ENCODE measurements around the gene VPREB3. TPM values are rescaled to one million over a fixed set of nuclear protein-coding genes. Genes with fewer than 3 reads are reported as not detected.

Gene VPREB3
- total and polyA plus RNA-seq, 2 of the 8 experiments (the other 6 are each of a cell fraction or from before 2014, with no cell fraction given): 0.52 to 4.6 TPM

DNA sequence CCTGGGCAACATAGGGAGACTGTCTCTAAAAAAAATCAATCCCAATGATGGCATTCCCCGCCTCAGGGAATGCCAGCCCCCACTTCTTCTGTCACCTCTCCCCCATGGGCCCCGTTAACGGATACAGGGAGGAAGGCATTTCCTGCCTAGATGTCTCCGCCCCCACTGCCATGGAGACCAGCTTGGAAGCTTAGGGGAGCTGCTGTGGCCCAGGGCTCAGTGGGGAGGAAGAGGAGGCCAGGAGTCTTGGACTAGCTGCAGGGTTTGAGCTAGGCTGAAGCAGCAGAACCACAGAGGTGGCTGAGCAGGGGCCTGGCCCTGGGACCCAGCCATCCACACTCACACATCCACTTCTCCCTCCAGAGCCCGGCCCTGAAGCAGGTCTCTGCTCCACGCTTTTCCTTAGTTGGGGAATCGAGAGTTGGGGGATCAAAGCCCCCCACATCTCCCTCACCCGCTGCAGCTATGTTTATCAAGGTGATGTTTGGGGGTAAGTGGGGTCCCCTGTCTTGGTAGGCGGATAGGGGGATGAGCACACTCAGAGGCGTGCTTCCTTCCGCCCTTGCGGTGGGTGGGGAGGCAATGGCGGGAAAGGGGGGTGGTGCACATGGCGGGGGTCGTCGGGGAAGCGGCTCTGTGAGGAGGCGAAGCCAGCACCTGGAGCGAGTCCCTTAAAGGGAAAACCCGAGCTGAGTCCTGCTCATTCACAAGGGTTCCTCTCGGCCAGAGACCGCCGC, 8.8 kb upstream of the VPREB3 start, which contains the start of gene C22orf15:
TSS of gene C22orf15 (plus strand) at position 149 of the 737 bp plus-strand sequence. CDS start at position 466, 317 bp downstream.
- Histone ChIP-seq H3K4me3 (ENCODE audit: extremely low read depth in 1 of 4, insufficient read depth in 2 of 4, low read depth in 3 of 4, low read length in 4 of 4) (peak within 1 kb of the TSS in 2 of 4 experiments; percentile 11 to 48; a peak in 3 of 8 replicates), H3K4ac (replicated peaks; ENCODE audit: insufficient read length, low read depth, low read length) (peak within 1 kb of the TSS; percentile 72), H3K36me3 (ENCODE audit: control insufficient read depth in 2 of 4, insufficient read depth in 4 of 4, low read length in 3 of 4) (no peaks in the 10 kb centered on the region), H2BK20ac (ENCODE audit: low read length) (0 out of 2 replicates have a peak within 1 kb of the TSS, but pooled peaks have one; percentile 55), H2AFZ (ENCODE audit: low read length) (no peak within 1 kb of the TSS), H3K27ac (ENCODE audit: low read depth, low read length) (no peak within 1 kb of the TSS), H2BK15ac (ENCODE audit: low read length) (peak within 1 kb of the TSS; percentile 72; the same call in 1 of the 2 replicates), H3K56ac (replicated peaks; ENCODE audit: insufficient read length, low read depth, low read length) (no peak within 1 kb of the TSS), H4K20me1 (replicated peaks in 1 of 2; ENCODE audit: control insufficient read depth in 1 of 2, insufficient read depth in 2 of 2, low read length in 2 of 2) (peaks cover 0 to 14% of the 10 kb centered on the region in 2 experiments), H3K23me2 (ENCODE audit: low read depth, low read length) (peaks cover 9% of the 10 kb centered on the region), H3K14ac (ENCODE audit: insufficient read length) (no peak within 1 kb of the TSS), H3K9ac (replicated peaks in 1 of 4; ENCODE audit: extremely low read depth in 1 of 4, low read depth in 3 of 4, low read length in 3 of 4) (no peak within 1 kb of the TSS), H3K9me3 (ENCODE audit: insufficient read depth in 2 of 2, low read depth in 1 of 2, low read length in 1 of 2) (no peaks in the 10 kb centered on the region), H2BK12ac (ENCODE audit: low read depth, low read length) (peak within 1 kb of the TSS; percentile 75), H3K23ac (ENCODE audit: insufficient read length) (no peak within 1 kb of the TSS), H3K79me2 (ENCODE audit: control insufficient read depth in 1 of 2, insufficient read depth in 2 of 2, low read length in 2 of 2) (no peaks in the 10 kb centered on the region), H3K27me3 (replicated peaks in 1 of 4; ENCODE audit: control insufficient read depth in 3 of 4, extremely low read depth in 1 of 4, insufficient read depth in 3 of 4, low read length in 3 of 4) (peaks cover 0 to 3% (median 1%) of the 10 kb centered on the region in 4 experiments; a peak in 3 of 7 replicates), H4K5ac (ENCODE audit: insufficient read length, low read depth, low read length) (peak within 1 kb of the TSS; percentile 62), H2BK120ac (replicated peaks; ENCODE audit: low read depth, low read length) (peak within 1 kb of the TSS; percentile 94), H4K91ac (replicated peaks; ENCODE audit: insufficient read length, low read length) (peak within 1 kb of the TSS; percentile 90), H3K79me1 (ENCODE audit: low read depth, low read length) (no peaks in the 10 kb centered on the region), H3K18ac (ENCODE audit: extremely low read depth, low read length) (peak within 1 kb of the TSS; percentile 89; the same call in 1 of the 2 replicates), H3K4me1 (replicated peaks in 1 of 4; ENCODE audit: control insufficient read depth in 3 of 4, insufficient read depth in 4 of 4, low read length in 3 of 4) (peaks cover 0 to 26% (median 18%) of the 10 kb centered on the region in 4 experiments; a peak in 6 of 7 replicates), H2AK5ac (ENCODE audit: low read depth, low read length) (0 out of 2 replicates have a peak within 1 kb of the TSS, but pooled peaks have one; percentile 82), H2BK5ac (ENCODE audit: low read depth, low read length) (peak within 1 kb of the TSS; percentile 71; the same call in 1 of the 2 replicates), H4K8ac (ENCODE audit: extremely low read depth, insufficient read depth, low read length) (no peak within 1 kb of the TSS), H3K4me2 (ENCODE audit: insufficient read depth in 1 of 2, low read depth in 2 of 2, low read length in 2 of 2) (peak within 1 kb of the TSS; percentile 54 to 66)
- WGBS, 2 experiments (ENCODE audit: extremely low coverage in 1 of 2, insufficient coverage in 1 of 2, insufficient read length in 1 of 2, insufficient replicate concordance in 2 of 2, low coverage in 1 of 2, low lambda C conversion rate in 2 of 2, missing lambda C conversion rate in 1 of 2): 50% methylated on average over 17 of the region's 23 CpGs; no CpG with 5 or more reads in 1 of the 2 experiments
- DNase-seq (ENCODE audit: low read depth in 1 of 2, low spot score in 2 of 2): peak in 1 of 2 experiments; percentile 71
- FAIRE-seq: peak; percentile 52
- TF ChIP-seq TAF1 (IDR thresholded peaks at IDR 0.05; ENCODE audit: low read depth, low read length) (0 out of 2 replicates have a peak, but pooled peaks have one; percentile 14), MAX (IDR thresholded peaks at IDR 0.05) (peak; percentile 87), ATF2 (IDR thresholded peaks at IDR 0.05; ENCODE audit: low read length) (no peak)
- TF ChIP-seq, protein P1, sequence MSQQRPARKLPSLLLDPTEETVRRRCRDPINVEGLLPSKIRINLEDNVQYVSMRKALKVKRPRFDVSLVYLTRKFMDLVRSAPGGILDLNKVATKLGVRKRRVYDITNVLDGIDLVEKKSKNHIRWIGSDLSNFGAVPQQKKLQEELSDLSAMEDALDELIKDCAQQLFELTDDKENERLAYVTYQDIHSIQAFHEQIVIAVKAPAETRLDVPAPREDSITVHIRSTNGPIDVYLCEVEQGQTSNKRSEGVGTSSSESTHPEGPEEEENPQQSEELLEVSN (IDR thresholded peaks at IDR 0.05): peak; percentile 95
- POLR2A ChIA-PET (ENCODE audit: partially characterized antibody): interaction anchor here (0.7 to 1.9 kb wide), 7 partner anchors 9 to 87 kb away, joined by 3 to 5 read pairs (median 3); partner anchors contain the start of genes VPREB3 and ZNF70
- CTCF ChIA-PET (ENCODE audit: partially characterized antibody): interaction anchor here (1.1 to 1.6 kb wide), 5 partner anchors 9 to 378 kb away, joined by 3 to 5 read pairs (median 3); no protein-coding TSS in a partner anchor
